Transverse colon (tissue), 4 donors: ENCODE measurements around the gene TAC3. TPM values are rescaled to one million over a fixed set of nuclear protein-coding genes. Genes with fewer than 3 reads are reported as not detected.

ENCODE experiments used
- DNase-seq: peaks from one replicate; pipeline ENCODE4 v3.0.0-alpha.2; 2019
- H3K27ac ChIP-seq, 4 donors: fragments of 200-600 bp; sonication (generic); 2 replicates each; pipeline ENCODE4 v1.5.1; 2016 to 2018; ENCODE audit warnings: inconsistent platforms in 4 of 4
- H3K27me3 ChIP-seq: fragments of 200-600 bp; sonication (generic); 2 replicates; pipeline ENCODE4 v1.5.1; 2017; ENCODE audit warnings: inconsistent platforms
- H3K36me3 ChIP-seq, 4 donors: fragments of 200-600 bp; sonication (generic); 2 replicates each; pipeline ENCODE4 v1.5.1; 2017 to 2019; ENCODE audit warnings: inconsistent platforms in 4 of 4
- H3K4me1 ChIP-seq, 4 donors: fragments of 200-600 bp; sonication (generic); 2 replicates each; pipeline ENCODE4 v1.5.1; 2017 to 2020; ENCODE audit warnings: inconsistent platforms in 4 of 4
- H3K4me3 ChIP-seq, 4 donors: fragments of 200-600 bp; sonication (generic); 1 replicate in 1 of 4; 2 replicates in 3 of 4; pipeline versions ENCODE4 v1.5.1 to v1.6.1; 2017 to 2019; ENCODE audit warnings: inconsistent platforms in 4 of 4
- H3K9me3 ChIP-seq, 2 donors: fragments of 200-600 bp; sonication (generic); 2 replicates each; pipeline ENCODE4 v1.5.1; 2017 to 2019; ENCODE audit warnings: inconsistent platforms in 2 of 2
- EP300 ChIP-seq: sonication (generic); formaldehyde crosslinking; IDR thresholded peaks from one replicate; pipeline ENCODE4 v1.6.1; 2017; ENCODE audit warnings: antibody characterized with exemption, low read depth
- POLR2A ChIP-seq: fragments of 450-650 bp; IDR thresholded peaks from one replicate; pipeline ENCODE4 v1.6.1; 2016; ENCODE audit warnings: antibody characterized with exemption, mild to moderate bottlenecking, moderate library complexity
- POLR2AphosphoS5 ChIP-seq, 3 donors: sonication (generic); formaldehyde crosslinking; IDR thresholded peaks; one replicate each; pipeline ENCODE4 v1.6.1; 2016; ENCODE audit warnings: antibody characterized with exemption in 3 of 3
- WGBS, 2 donors: methylation state at CpG; one replicate each; pipeline ENCODE4 v1.1.5; 2018; ENCODE audit warnings: low coverage in 1 of 2; 5-methylcytosine and 5-hydroxymethylcytosine counted together
- in situ Hi-C, 4 donors: fragments of 200-750 bp; cut with MboI; loops; one replicate each; pipeline versions ENCODE4 v1.15.0 to v1.15.1; 2017; ENCODE audit warnings: low sequenced_read_pairs in 3 of 4, low pct_ligation_motif_present in 1 of 4, low pct_unique_long_range_greater_than_20kb in 1 of 4
- intact Hi-C: fragments of 100-400 bp; cut with DNase I; formaldehyde crosslinking; loops from one replicate; pipeline ENCODE4 v1.15.1; 2023; ENCODE audit warnings: low total_unique reads
- total RNA-seq, 4 donors: library from RNA; depleted of rRNA; stranded (reverse); fragments of >200 nt; gene quantifications; one replicate each; pipeline ENCODE4 v1.1.0, GENCODE V29; 2016
- TF ChIP-seq, protein P1 (sequence below), 5 experiments: fragments of 200-600 bp in 3 of 5; fragments of 450-650 bp in 2 of 5; sonication (generic) in 3 of 5; IDR thresholded peaks; 1 replicate in 2 of 5; 2 replicates in 3 of 5; pipeline ENCODE4 v1.5.1; 2016 to 2017; ENCODE audit warnings: antibody characterized with exemption in 5 of 5, inconsistent platforms in 3 of 5, mild to moderate bottlenecking in 2 of 5, moderate library complexity in 1 of 5

The TAC3 gene
- total RNA-seq, 4 donors from 2014 or later = 2.5 to 47.1 (median 9.2) TPM; not detected in 1

DNA sequence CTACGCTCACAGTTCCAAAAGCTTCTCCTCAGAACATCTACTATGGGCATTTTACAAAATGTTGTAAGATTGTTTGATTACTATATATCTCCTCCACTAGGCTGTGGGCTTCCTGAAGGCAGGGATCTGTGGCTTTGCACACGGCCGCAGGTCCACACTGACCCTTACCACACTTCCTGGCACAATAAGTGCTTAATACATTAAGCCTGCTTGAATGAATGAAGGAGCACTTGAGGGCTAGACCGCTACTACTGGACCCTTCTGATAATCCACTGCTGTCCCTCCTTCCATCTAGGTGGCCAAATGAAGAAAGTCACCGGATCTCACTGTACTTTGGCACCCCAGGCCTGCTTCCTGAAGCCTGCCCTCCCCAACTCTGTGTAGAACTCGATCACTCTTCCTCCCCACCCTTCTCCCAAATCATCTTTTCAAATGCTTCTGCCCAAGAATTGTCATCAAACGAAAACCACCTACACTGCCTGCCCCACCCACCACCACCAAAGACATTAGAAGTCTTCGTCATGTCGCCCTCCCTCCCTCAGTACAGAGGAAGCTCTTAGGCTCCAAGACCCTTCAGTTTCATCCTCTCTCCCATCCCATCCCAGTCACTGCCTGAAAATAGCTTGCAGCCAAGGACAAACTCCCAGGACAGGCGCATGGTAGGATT, 9.4 kb downstream of the TAC3 start:
- TF ChIP-seq, protein P1, sequence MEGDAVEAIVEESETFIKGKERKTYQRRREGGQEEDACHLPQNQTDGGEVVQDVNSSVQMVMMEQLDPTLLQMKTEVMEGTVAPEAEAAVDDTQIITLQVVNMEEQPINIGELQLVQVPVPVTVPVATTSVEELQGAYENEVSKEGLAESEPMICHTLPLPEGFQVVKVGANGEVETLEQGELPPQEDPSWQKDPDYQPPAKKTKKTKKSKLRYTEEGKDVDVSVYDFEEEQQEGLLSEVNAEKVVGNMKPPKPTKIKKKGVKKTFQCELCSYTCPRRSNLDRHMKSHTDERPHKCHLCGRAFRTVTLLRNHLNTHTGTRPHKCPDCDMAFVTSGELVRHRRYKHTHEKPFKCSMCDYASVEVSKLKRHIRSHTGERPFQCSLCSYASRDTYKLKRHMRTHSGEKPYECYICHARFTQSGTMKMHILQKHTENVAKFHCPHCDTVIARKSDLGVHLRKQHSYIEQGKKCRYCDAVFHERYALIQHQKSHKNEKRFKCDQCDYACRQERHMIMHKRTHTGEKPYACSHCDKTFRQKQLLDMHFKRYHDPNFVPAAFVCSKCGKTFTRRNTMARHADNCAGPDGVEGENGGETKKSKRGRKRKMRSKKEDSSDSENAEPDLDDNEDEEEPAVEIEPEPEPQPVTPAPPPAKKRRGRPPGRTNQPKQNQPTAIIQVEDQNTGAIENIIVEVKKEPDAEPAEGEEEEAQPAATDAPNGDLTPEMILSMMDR (IDR thresholded peaks at IDR 0.05) = no peak
- TF ChIP-seq POLR2A = no peak
- TF ChIP-seq EP300 = no peak
- TF ChIP-seq POLR2AphosphoS5 (IDR thresholded peaks at IDR 0.05) = no peak
- in situ Hi-C loops = loop anchor here in 2 of 4 donors (10.0 kb wide), 2 partner anchors 48 to 58 kb away; partner anchors contain the start of gene MYO1A (in 1 of the 2)
- WGBS, 2 donors = 50 to 58% methylated on average over 2 to 10 of the region's 10 CpGs

DNA sequence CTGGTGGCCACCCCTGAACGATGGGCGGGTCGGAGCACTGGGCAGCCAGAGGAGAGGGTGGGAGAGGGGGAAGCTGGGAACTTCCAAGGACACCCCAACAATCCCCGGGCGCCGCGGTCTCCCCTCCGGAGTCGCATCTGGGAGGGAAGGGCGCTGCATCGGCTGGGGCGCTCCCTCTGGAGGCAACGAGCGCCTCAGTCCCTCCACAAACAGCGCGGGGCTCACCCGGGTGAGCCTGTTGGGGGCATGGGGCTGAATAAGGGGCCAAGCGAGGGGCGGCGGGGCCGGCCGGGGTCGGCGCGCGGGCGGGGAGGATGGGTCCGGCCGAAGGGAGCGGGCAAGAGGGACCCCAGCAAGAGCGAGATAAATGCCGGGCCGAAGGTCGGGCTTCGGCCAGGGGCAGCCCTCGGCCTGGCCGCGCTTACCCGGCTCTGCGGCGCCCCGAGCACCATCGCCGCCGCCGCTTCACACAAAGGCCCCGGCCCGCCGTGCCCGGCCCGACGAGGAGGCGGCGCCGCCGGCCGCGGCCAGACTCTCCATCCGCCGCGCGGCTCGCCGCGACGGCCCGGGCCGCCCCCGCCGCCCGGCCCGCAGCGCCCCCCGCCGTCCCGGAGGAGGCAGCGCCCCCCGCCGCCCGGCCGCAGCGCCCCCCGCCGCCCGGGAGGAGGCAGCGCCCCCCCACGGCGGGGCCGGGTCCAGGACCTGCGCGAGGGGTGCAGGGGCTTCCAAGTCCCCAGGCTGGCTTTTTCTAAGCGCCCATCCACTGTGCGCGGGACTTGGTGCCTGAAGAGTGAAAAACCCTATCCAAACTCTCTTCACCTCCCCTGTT, 10.1 kb downstream of the TAC3 start, which contains the start of gene ZBTB39:
Gene ZBTB39, minus strand, starts transcription at position 567 of the 829 bp plus-strand sequence. CDS start 1,629 bp downstream, outside the sequence.
- Histone ChIP-seq H3K27ac (peak within 1 kb of the TSS; percentile 82 to 89 (median 86)), H3K4me3 (peak within 1 kb of the TSS; percentile 72 to 100 (median 82)), H3K36me3 (peaks cover 0 to 9% (median 4%) of the 10 kb centered on the region in 4 donors), H3K4me1 (peaks cover 14 to 41% (median 32%) of the 10 kb centered on the region in 4 donors), H3K9me3 (no peaks in the 10 kb centered on the region), H3K27me3 (no peaks in the 10 kb centered on the region)
- intact Hi-C loops = loop anchor here (2.0 to 10.0 kb wide), 2 partner anchors 57 to 179 kb away; no protein-coding TSS in a partner anchor
- in situ Hi-C loops = loop anchor here in 2 of 4 donors (10.0 kb wide), 2 partner anchors 49 to 59 kb away; partner anchors contain the start of gene MYO1A (in 1 of the 2)
- peak; percentile 65 for DNase-seq
- TF ChIP-seq EP300 (no peak), POLR2A (no peak)
- TF ChIP-seq, protein P1 (IDR thresholded peaks at IDR 0.05) = peak; percentile 31 to 51 (median 34)
- WGBS, 2 donors = 0% methylated on average over 48 of the region's 94 CpGs; no CpG with 5 or more reads in 1 of the 2 donors

More for the DNA sequence above, 9.4 kb downstream of the TAC3 start:
- no peaks in the 10 kb centered on the region for H3K27me3 ChIP-seq
- peak overlapping the region; percentile 24 to 86 (median 78) for H3K27ac ChIP-seq
- intact Hi-C loops = loop anchor here (2.0 to 10.0 kb wide), 2 partner anchors 56 to 178 kb away; no protein-coding TSS in a partner anchor
- peaks cover 9 to 33% (median 25%) of the 10 kb centered on the region in 4 donors for H3K4me1 ChIP-seq
- peak overlapping the region in 2 of 4 donors; percentile 77 to 86 for H3K4me3 ChIP-seq
- no peak for DNase-seq
- H3K36me3 ChIP-seq = peaks cover 0 to 9% (median 4%) of the 10 kb centered on the region in 4 donors
- no peaks in the 10 kb centered on the region for H3K9me3 ChIP-seq

DNA sequence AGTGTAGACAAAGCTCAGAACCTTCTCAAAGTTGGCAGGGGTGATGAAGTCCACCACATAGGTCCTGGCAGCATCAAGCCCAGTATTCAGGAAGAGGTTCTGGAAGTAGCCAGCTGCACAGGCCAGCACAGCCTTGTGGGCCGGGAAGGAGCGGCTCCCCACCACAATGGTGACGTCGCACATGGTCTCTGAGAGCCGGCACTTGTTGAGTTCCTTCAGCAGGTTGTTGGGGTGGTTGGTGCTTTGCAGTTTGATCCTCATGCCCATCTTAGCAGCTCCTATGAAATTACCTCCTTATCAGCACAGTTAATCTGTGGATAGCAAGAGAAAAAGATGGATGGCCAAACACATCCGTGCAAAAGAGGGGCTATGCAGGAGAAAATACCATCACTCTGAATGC, 11.7 kb downstream of the TAC3 start:
- Histone ChIP-seq H3K9me3 (no peaks in the 10 kb centered on the region), H3K36me3 (peaks cover 0 to 9% (median 4%) of the 10 kb centered on the region in 4 donors), H3K27me3 (no peaks in the 10 kb centered on the region), H3K4me3 (no peak overlapping the region), H3K27ac (no peak overlapping the region), H3K4me1 (peaks cover 14 to 46% (median 33%) of the 10 kb centered on the region in 4 donors)
- intact Hi-C loops (loop anchor here (10.0 kb wide), 1 partner anchor 180 kb away; no protein-coding TSS in a partner anchor), in situ Hi-C loops (loop anchor here in 2 of 4 donors (10.0 kb wide), 2 partner anchors 50 to 60 kb away; partner anchors contain the start of gene MYO1A (in 1 of the 2))
- DNase-seq = no peak
- 50 to 90% methylated on average over 1 to 6 of the region's 6 CpGs for WGBS, 2 donors
- TF ChIP-seq EP300 = no peak
- no peak for TF ChIP-seq POLR2A
- TF ChIP-seq POLR2AphosphoS5 (IDR thresholded peaks at IDR 0.05) = no peak
- TF ChIP-seq, protein P1 (IDR thresholded peaks at IDR 0.05) = no peak
